ENCODE measurements around the gene LRRC23. TPM values are rescaled to one million over a fixed set of nuclear protein-coding genes. Genes with fewer than 3 reads are reported as not detected.
"Not testable (repeated sequence)": the region's sequence is repeated elsewhere in the genome, so short reads cannot be mapped to it uniquely, and the experiment has no call there.

The LRRC23 gene
- polyA plus RNA-seq, 3 donors: 4.9 to 6.8 (median 5.1) TPM

DNA sequence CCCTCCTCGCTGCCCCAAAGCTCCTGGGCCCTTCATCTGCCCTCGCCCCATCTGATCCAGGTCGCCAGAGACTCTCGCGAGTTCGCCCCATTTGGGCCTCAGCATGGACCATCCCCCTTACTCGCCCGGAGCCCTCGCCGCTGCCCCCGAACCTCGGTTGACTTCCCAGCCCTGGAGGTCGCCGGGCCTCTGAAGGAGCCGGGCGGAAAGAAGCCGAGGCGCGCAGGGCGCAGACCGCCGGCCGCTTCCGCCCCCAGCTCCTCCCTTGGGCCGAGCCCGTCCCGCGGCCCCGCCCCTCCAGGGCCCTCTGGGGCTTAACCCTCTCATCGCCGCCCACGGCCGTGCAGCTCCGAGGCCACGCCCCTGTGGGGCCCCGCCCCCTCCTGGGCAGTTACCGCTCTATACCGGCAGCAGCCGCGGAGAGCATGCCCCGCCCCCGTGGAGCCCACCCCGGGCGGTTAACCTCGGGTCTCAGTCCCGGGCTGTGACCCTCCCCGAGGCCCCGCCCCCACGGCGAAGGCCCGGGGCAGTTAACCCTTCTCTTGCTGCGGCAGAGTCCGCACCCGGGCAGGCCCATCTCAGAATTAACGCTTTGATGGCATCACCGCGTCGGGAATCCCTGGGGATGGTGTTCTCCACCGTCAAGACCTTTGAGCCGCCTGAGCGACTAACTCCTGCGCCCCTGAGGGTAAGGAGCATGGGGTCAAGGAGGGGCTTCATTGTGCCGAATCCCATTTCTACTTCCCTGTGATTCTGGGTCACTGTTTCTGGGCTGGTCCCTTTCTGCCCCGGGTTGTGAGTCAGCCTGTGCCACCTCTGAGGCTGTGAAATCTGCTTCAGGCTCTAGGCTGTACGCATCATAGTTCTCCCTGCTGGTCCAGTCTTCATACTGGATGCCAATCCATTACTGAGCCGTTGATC lies 31.3 kb upstream of the LRRC23 start, which contains the start of gene SPSB2:
TSS of gene SPSB2 (minus strand) at position 210 of the 921 bp plus-strand sequence. CDS start 402 bp downstream, outside the sequence.
- intact Hi-C loops (cut with micrococcal nuclease): loop anchor here (1.0 to 5.0 kb wide), 6 partner anchors 17 to 89 kb away; partner anchors contain the start of genes C12orf57 (in 1 of the 2), LRRC23 (in 1 of the 2) and RNU7-1 (in 1 of the 2)
- Histone ChIP-seq H3K27me3 (ENCODE audit: control insufficient read depth in 2 of 2, insufficient read depth in 2 of 2, low read length in 2 of 2) (no peaks in the 10 kb centered on the region), H3K79me2 (ENCODE audit: insufficient read depth, low read length) (peaks cover 52% of the 10 kb centered on the region), H3K9me3 (replicated peaks in 1 of 2; ENCODE audit: control insufficient read depth in 1 of 2, insufficient read depth in 1 of 2, low read length in 2 of 2) (no peaks in the 10 kb centered on the region), H2AFZ (ENCODE audit: insufficient read depth, low read depth, low read length, poor library complexity, severe bottlenecking) (peak within 1 kb of the TSS; percentile 90), H3K9ac (ENCODE audit: insufficient read depth, low read length, poor library complexity, severe bottlenecking) (peak within 1 kb of the TSS; percentile 81), H3K4me1 (ENCODE audit: control insufficient read depth in 1 of 2, insufficient read depth in 2 of 2, low read length in 2 of 2) (peaks cover 36 to 58% of the 10 kb centered on the region in 2 donors), H3K36me3 (replicated peaks in 1 of 2; ENCODE audit: control insufficient read depth in 1 of 2, insufficient read depth in 2 of 2, low read length in 2 of 2) (peaks cover 20 to 28% of the 10 kb centered on the region in 2 donors), H3K27ac (ENCODE audit: low read depth in 1 of 2, low read length in 2 of 2) (peak within 1 kb of the TSS; percentile 81 to 95), H3K4me2 (replicated peaks; ENCODE audit: extremely low read depth, low read length, poor library complexity, severe bottlenecking) (peak within 1 kb of the TSS; percentile 96), H4K20me1 (ENCODE audit: insufficient read depth, low read length) (peaks cover 47% of the 10 kb centered on the region), H3K4me3 (replicated peaks in 1 of 3; ENCODE audit: low read depth in 2 of 3, low read length in 3 of 3) (peak within 1 kb of the TSS; percentile 62 to 92 (median 87))
- peak; percentile 92 to 95 (median 93) for DNase-seq
- Mint-ChIP-seq H3K9me3 (no peaks in the 10 kb centered on the region), H3K27ac (peak within 1 kb of the TSS; percentile 84 to 95 (median 94)), H3K4me1 (peaks cover 57% of the 10 kb centered on the region), H3K27me3 (ENCODE audit: low read depth in 3 of 3) (peaks cover 0 to 3% (median 0%) of the 10 kb centered on the region in 3 donors), H3K36me3 (peaks cover 34 to 48% of the 10 kb centered on the region in 2 donors), H3K4me3 (peak within 1 kb of the TSS; percentile 87 to 92)
- TF ChIP-seq, protein P1, sequence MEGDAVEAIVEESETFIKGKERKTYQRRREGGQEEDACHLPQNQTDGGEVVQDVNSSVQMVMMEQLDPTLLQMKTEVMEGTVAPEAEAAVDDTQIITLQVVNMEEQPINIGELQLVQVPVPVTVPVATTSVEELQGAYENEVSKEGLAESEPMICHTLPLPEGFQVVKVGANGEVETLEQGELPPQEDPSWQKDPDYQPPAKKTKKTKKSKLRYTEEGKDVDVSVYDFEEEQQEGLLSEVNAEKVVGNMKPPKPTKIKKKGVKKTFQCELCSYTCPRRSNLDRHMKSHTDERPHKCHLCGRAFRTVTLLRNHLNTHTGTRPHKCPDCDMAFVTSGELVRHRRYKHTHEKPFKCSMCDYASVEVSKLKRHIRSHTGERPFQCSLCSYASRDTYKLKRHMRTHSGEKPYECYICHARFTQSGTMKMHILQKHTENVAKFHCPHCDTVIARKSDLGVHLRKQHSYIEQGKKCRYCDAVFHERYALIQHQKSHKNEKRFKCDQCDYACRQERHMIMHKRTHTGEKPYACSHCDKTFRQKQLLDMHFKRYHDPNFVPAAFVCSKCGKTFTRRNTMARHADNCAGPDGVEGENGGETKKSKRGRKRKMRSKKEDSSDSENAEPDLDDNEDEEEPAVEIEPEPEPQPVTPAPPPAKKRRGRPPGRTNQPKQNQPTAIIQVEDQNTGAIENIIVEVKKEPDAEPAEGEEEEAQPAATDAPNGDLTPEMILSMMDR (IDR thresholded peaks at IDR 0.05): no peak
- under 1% methylated on average over 61 of the region's 66 CpGs for WGBS (ENCODE audit: insufficient coverage)

DNA sequence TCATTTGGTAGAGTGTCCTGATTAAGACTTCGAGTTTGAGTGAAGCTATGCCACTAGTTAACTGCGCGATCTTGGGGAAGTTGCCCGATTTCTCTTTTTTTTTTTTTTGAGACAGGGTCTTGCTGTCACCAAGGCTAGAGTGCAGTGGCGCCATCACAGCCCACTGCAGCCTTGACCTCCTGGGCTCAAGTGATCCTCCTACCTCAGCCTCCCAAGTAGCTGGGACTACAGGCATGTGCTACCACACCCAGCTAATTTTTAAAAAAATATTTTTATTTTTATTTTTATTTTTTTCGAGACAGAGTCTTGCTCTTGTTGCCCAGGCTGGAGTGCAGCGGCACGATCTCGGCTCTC lies 30.6 kb upstream of the LRRC23 start:
- Histone ChIP-seq H4K20me1 (ENCODE audit: insufficient read depth, low read length) (peaks cover 41% of the 10 kb centered on the region), H3K36me3 (replicated peaks in 1 of 2; ENCODE audit: control insufficient read depth in 1 of 2, insufficient read depth in 2 of 2, low read length in 2 of 2) (peaks cover 20 to 28% of the 10 kb centered on the region in 2 donors), H3K79me2 (ENCODE audit: insufficient read depth, low read length) (peaks cover 45% of the 10 kb centered on the region), H3K4me2 (replicated peaks; ENCODE audit: extremely low read depth, low read length, poor library complexity, severe bottlenecking) (peak overlapping the region; percentile 96), H3K4me3 (replicated peaks in 1 of 3; ENCODE audit: low read depth in 2 of 3, low read length in 3 of 3) (peak overlapping the region; percentile 62 to 92 (median 87)), H3K4me1 (ENCODE audit: control insufficient read depth in 1 of 2, insufficient read depth in 2 of 2, low read length in 2 of 2) (peaks cover 30 to 52% of the 10 kb centered on the region in 2 donors), H3K9ac (ENCODE audit: insufficient read depth, low read length, poor library complexity, severe bottlenecking) (peak overlapping the region; percentile 81), H2AFZ (ENCODE audit: insufficient read depth, low read depth, low read length, poor library complexity, severe bottlenecking) (peak overlapping the region; percentile 90), H3K27ac (ENCODE audit: low read depth in 1 of 2, low read length in 2 of 2) (peak overlapping the region; percentile 81 to 95)
- H3K36me3 Mint-ChIP-seq: peaks cover 35 to 43% of the 10 kb centered on the region in 2 donors
- not testable (repeated sequence) for DNase-seq; H3K9me3 Mint-ChIP-seq; H3K27me3 Mint-ChIP-seq (ENCODE audit: low read depth in 3 of 3); H3K9me3 ChIP-seq (replicated peaks in 1 of 2; ENCODE audit: control insufficient read depth in 1 of 2, insufficient read depth in 1 of 2, low read length in 2 of 2); H3K27me3 ChIP-seq (ENCODE audit: control insufficient read depth in 2 of 2, insufficient read depth in 2 of 2, low read length in 2 of 2)
- intact Hi-C loops (cut with micrococcal nuclease): loop anchor here (5.0 kb wide), 3 partner anchors 33 to 88 kb away; partner anchors contain the start of genes C12orf57 (in 1 of the 2) and RNU7-1 (in 1 of the 2)
- H3K4me1 Mint-ChIP-seq: peaks cover 50% of the 10 kb centered on the region
- 36% methylated on average over 7 of the region's 9 CpGs for WGBS (ENCODE audit: insufficient coverage)
- peak overlapping the region; percentile 87 to 90 for H3K4me3 Mint-ChIP-seq
- peak overlapping the region; percentile 84 to 95 (median 94) for H3K27ac Mint-ChIP-seq

DNA sequence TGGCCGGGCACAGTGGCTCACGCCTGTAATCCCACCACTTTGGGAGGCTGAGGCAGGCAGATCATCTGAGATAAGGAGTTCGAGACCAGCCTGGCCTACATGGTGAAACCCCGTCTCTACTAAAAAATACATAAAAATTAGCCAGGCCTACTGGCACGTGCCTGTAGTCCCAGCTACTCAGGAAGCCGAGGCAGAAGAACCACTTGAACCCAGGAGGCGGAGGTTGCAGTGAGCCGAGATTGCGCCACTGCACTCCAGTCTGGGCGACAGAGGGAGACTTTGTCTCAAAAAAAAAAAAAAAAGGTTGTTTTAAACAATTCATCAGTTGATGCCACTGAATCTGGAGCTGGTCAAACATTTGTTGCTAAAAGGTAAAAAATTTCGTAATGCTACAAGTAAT lies 24.8 kb upstream of the LRRC23 start:
- H3K36me3 Mint-ChIP-seq: peaks cover 37 to 45% of the 10 kb centered on the region in 2 donors
- H2AFZ ChIP-seq (ENCODE audit: insufficient read depth, low read depth, low read length, poor library complexity, severe bottlenecking); intact Hi-C loops (cut with micrococcal nuclease); H4K20me1 ChIP-seq (ENCODE audit: insufficient read depth, low read length); H3K79me2 ChIP-seq (ENCODE audit: insufficient read depth, low read length); H3K9me3 Mint-ChIP-seq; H3K27me3 ChIP-seq (ENCODE audit: control insufficient read depth in 2 of 2, insufficient read depth in 2 of 2, low read length in 2 of 2); H3K4me2 ChIP-seq (replicated peaks; ENCODE audit: extremely low read depth, low read length, poor library complexity, severe bottlenecking); H3K4me1 ChIP-seq (ENCODE audit: control insufficient read depth in 1 of 2, insufficient read depth in 2 of 2, low read length in 2 of 2); H3K4me3 Mint-ChIP-seq; DNase-seq; H3K4me3 ChIP-seq (replicated peaks in 1 of 3; ENCODE audit: low read depth in 2 of 3, low read length in 3 of 3); H3K27me3 Mint-ChIP-seq (ENCODE audit: low read depth in 3 of 3); H3K9me3 ChIP-seq (replicated peaks in 1 of 2; ENCODE audit: control insufficient read depth in 1 of 2, insufficient read depth in 1 of 2, low read length in 2 of 2); H3K9ac ChIP-seq (ENCODE audit: insufficient read depth, low read length, poor library complexity, severe bottlenecking): not testable (repeated sequence)
- H3K4me1 Mint-ChIP-seq: peaks cover 12% of the 10 kb centered on the region
- H3K27ac Mint-ChIP-seq: peak overlapping the region in 4 of 7 donors; percentile 55 to 82 (median 70)
- 32% methylated on average over 8 of the region's 11 CpGs for WGBS (ENCODE audit: insufficient coverage)
- H3K27ac ChIP-seq (ENCODE audit: low read depth in 1 of 2, low read length in 2 of 2): peak overlapping the region in 1 of 2 donors; percentile 28
- H3K36me3 ChIP-seq (replicated peaks in 1 of 2; ENCODE audit: control insufficient read depth in 1 of 2, insufficient read depth in 2 of 2, low read length in 2 of 2): peaks cover 17 to 33% of the 10 kb centered on the region in 2 donors

Data from CD14-positive monocyte (primary cell).